ENCODE measurements around the gene CD55.

GRCh38 chr1:207328908-207329440 is 7.5 kb downstream of the CD55 start:
- TF ChIP-seq GATA3 (IDR thresholded peaks at IDR 0.05; ENCODE audit: low read depth, low read length) (no peak), GATA2 (IDR thresholded peaks at IDR 0.05; ENCODE audit: low read depth, low read length) (no peak)

Measured in SH-SY5Y (cell line).